ENCODE results near the gene CRMP1. TPM values are rescaled to one million over a fixed set of nuclear protein-coding genes. Genes with fewer than 3 reads are reported as not detected.
"Not testable (repeated sequence)": the region's sequence is repeated elsewhere in the genome, so short reads cannot be mapped to it uniquely, and the experiment has no call there.

Gene CRMP1
- total RNA-seq, 2 donors from 2014 or later: 1.3 to 1.6 TPM

DNA sequence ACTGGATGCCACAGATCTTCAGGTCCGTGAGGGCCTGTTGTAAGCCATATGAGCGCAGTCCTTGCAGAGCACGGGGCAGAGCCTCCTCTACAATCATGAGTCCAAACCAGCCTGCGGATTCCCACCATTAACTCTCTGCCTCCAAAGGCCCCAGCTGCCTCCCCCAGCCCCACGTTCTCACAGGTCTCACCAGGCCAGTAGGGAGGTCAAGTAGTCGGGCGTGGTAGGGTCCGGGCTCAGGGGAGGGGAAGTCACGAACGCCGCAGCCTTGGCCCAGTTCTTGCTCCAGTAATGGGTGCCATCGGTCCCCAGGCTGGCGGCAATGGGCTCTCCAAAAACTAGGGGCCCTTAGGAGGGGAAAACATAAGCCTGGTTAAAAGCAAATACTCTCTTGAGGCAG, 53.6 kb downstream of the CRMP1 start:
- no peak overlapping the region for H3K27ac ChIP-seq
- intact Hi-C loops (cut with DNase I): no loop called here
- 82 to 85% methylated on average over 9 to 13 of the region's 13 CpGs for WGBS, 2 donors
- H3K4me1 ChIP-seq: no peaks in the 10 kb centered on the region
- H3K9me3 ChIP-seq: no peaks in the 10 kb centered on the region
- no peak for ATAC-seq
- no peak overlapping the region for H3K4me3 ChIP-seq
- no peaks in the 10 kb centered on the region for H3K36me3 ChIP-seq (replicated peaks in 1 of 2; ENCODE audit: insufficient read depth in 1 of 2, low read depth in 2 of 2)
- no peak for DNase-seq
- H3K27me3 ChIP-seq: no peaks in the 10 kb centered on the region
- TF ChIP-seq CTCF (IDR thresholded peaks at IDR 0.05): no peak
- TF ChIP-seq POLR2A (IDR thresholded peaks at IDR 0.05): no peak

DNA sequence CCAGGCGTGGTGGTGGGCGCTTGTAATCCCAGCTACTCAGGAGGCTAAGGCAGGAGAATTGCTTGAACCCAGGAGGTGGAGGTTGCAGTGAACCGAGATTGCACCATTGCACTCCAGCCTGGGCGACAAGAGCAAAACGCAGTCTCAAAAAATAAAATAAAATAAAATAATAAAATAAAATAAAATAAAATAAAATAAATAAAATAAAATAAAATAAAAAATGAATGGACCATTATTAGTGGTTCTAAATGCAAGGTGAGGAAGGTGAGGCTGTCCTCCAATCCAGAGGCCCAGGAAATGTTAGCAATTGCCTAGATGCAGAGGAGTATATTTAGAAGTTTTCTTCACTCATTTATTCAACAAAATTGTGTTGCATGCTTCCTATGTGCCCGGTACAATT, 55.4 kb downstream of the CRMP1 start:
- intact Hi-C loops (cut with DNase I); H3K36me3 ChIP-seq (replicated peaks in 1 of 2; ENCODE audit: insufficient read depth in 1 of 2, low read depth in 2 of 2); H3K27ac ChIP-seq; H3K9me3 ChIP-seq; H3K4me3 ChIP-seq; H3K27me3 ChIP-seq; ATAC-seq; DNase-seq; H3K4me1 ChIP-seq: not testable (repeated sequence)
- 79 to 89% methylated on average over 6 of the region's 6 CpGs for WGBS, 2 donors

- H3K9me3 ChIP-seq: no peaks in the 10 kb centered on the region
- DNase-seq (peak in 2 of 4 donors; percentile 22 to 45), ATAC-seq (no peak)
- H3K36me3 ChIP-seq (replicated peaks in 1 of 2; ENCODE audit: insufficient read depth in 1 of 2, low read depth in 2 of 2): no peaks in the 10 kb centered on the region
- TF ChIP-seq POLR2A (IDR thresholded peaks at IDR 0.05): no peak
- no peak for TF ChIP-seq CTCF (IDR thresholded peaks at IDR 0.05)
- H3K4me3 ChIP-seq: no peak overlapping the region
- WGBS, 2 donors: 13 to 14% methylated on average over 3 of the region's 3 CpGs
- no peaks in the 10 kb centered on the region for H3K4me1 ChIP-seq
- H3K27me3 ChIP-seq: no peaks in the 10 kb centered on the region
- no peak overlapping the region for H3K27ac ChIP-seq
- intact Hi-C loops (cut with DNase I): no loop called here
Measured at GRCh38 chr4:5836943-5837342, 55.9 kb downstream of the CRMP1 start.

GRCh38 chr4:5828005-5828391, 64.9 kb downstream of the CRMP1 start:
- H3K36me3 ChIP-seq (replicated peaks in 1 of 2; ENCODE audit: insufficient read depth in 1 of 2, low read depth in 2 of 2): peaks cover 0 to 1% of the 10 kb centered on the region in 2 donors
- H3K9me3 ChIP-seq: no peaks in the 10 kb centered on the region
- DNase-seq: no peak
- no peaks in the 10 kb centered on the region for H3K4me1 ChIP-seq
- intact Hi-C loops (cut with DNase I): no loop called here
- TF ChIP-seq CTCF (IDR thresholded peaks at IDR 0.05) (no peak), POLR2A (IDR thresholded peaks at IDR 0.05) (no peak)
- no peak overlapping the region for H3K4me3 ChIP-seq
- 83 to 86% methylated on average over 11 of the region's 11 CpGs for WGBS, 2 donors
- no peak for ATAC-seq
- H3K27me3 ChIP-seq: no peaks in the 10 kb centered on the region
- no peak overlapping the region for H3K27ac ChIP-seq

DNA sequence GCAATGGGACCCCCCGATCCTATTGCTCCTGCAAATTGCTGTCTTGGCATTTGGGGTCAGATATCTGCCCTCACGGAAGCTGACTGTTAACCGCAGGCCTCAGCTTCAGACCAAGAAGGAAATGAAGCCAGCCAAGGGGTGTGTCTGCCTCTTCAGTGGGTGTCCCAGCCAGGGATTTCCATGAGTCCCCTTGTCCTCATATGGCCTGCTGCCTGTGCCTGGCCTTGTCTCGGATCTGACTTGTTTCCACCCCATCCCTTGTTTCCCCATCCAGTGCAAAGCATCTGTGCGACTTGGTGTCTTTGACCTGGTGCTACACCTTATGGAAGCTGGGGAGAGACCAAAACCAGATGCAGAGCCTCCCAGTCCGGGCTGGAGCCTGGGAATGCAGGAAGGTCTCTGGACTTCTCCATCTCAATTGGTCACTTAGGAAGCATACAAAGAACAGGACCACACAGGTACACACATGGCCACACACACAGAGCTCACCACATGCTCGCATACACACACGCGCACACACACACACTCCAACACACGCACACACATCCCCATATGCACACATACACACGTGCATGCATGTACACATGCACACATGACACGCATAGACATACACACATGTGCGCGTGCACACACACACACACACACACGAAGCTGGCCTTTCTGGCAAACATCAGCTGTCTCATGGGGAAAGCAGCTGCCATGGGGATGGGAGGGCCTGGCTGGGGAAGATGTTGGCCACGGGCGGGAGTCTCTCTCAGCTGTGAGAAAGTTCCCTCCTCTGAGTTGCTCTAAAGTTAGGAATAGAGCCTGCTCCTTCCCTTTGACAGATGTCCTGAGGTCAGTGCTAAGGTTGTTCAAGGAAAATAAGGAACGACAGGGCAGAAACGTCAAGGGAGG, 65.5 kb downstream of the CRMP1 start:
- ATAC-seq: no peak
- Histone ChIP-seq H3K27me3 (no peaks in the 10 kb centered on the region), H3K4me1 (no peaks in the 10 kb centered on the region), H3K27ac (no peak overlapping the region), H3K36me3 (replicated peaks in 1 of 2; ENCODE audit: insufficient read depth in 1 of 2, low read depth in 2 of 2) (peaks cover 0 to 1% of the 10 kb centered on the region in 2 donors), H3K4me3 (no peak overlapping the region), H3K9me3 (no peaks in the 10 kb centered on the region)
- DNase-seq: peak in 1 of 4 donors; percentile 16
- intact Hi-C loops (cut with DNase I): no loop called here
- TF ChIP-seq CTCF (IDR thresholded peaks at IDR 0.05) (no peak), POLR2A (IDR thresholded peaks at IDR 0.05) (no peak)
- WGBS, 2 donors: 72 to 80% methylated on average over 16 to 19 of the region's 19 CpGs

Data from body of pancreas (tissue), 4 donors.